RPMI8226 (cell line): ENCODE data around the gene ADARB1.
A peak's percentile ranks its signal among the peaks of the same experiment; 100 is the strongest.

ENCODE experiments used
- DNase-seq: peaks from one replicate; pipeline ENCODE4 v3.0.0-alpha.2; 2015

The ADARB1 gene

DNA sequence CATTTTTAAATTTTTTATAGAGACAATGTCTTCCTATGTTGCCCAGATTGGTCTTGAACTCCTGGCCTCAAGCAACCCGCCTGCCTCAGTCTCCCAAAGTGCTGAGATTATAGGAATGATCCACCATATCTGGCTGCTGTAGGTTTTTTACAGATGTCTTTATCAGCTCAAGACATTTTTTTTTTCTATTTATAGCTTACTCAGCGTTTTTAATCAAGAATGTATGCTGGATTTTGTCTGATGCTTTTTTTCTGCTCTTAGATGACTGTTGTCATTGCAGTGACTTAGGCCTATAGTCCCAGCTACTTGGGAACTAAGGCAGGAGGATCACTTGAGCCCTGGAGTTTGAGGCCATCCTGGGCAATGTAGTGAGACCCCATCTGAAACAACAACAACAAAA, 140.8 kb downstream of the ADARB1 start:
- DNase-seq: no peak

DNA sequence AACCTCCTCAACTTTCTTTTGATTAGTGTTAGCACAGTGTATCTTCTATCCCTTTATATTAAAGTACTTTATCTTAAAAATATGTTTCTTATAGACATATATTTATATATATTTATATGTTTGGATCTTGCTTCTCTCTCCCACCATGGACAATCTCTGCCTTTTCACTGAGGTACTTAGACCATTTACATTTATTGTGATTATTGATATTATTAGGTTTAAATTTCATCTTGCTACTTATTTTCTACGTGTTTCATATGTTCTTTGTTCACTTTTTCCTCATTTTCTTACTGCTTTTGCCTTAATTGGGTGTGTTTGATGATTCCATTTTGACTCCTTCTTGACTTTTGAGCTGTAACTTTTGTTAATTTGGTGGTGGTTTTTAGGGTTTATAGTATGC, 142.6 kb downstream of the ADARB1 start:
- no peak for DNase-seq

DNA sequence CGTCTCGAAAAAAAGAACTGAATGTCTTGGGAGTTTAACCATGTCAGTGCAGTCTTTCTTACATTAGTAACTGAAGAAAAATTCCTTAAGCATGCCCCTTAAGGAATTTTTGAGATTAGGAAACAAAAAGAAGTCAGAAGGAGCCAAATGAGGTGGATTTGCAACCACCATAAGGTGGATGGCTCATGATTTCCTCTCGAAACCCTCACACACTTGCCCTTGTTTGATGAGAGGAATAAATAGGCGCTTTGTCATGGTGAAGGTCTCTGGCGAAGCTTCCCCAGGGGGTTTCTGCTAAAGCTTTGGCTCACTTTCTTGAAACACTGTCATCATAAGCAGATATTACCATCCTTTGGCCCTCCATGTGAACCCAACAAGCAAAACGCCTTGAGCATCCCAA, 145.1 kb downstream of the ADARB1 start:
- no peak for DNase-seq

DNA sequence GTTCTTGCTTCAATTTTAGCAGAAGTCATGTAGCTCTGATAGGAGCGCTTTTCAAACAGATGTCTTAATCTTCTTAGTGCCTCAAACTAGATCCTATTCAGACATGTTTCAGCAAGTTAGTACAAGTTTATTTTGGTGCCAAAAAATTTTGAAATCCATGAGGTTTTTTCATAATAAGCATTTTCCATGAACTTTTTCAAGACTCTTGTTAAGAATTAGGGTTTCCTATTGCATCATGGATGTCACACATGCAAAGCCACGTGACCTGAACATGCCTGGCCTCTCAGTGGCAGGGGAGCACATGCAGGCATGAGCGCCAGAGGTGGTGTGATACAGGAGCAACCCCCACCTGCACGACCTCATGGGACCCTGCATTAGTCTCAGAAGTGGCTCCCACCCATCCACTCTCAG, 145.7 kb downstream of the ADARB1 start:
- DNase-seq: no peak

DNA sequence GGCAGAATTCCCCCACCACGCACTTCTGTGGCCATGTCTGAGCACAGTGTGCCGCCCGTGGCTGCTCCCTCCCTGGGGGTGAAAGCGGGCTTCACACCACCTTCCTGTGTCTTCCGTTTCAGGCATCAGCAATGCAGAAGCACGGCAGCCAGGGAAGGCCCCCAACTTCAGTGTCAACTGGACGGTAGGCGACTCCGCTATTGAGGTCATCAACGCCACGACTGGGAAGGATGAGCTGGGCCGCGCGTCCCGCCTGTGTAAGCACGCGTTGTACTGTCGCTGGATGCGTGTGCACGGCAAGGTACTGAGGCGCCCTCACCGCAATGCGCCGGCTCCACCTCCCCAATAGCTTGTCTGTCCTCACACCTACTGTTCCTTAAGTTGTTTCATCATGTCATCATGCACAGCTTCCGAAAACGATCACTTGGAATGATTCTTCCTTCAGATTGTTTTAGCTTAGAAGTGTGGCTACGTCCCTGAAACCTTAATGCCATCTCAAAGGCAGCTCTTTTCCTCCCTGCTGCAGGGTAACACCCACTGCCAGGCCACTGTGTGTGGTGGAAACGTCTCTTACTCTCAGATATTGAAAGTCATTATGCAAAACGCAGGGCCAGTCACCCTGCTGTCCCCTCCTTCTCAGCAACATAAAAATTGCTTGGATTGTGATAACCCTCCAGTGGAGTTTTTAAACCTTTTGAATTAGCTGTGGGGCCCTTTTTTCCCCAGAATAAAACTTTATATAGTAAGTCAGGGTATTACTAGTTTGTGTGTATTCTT, 146.5 kb downstream of the ADARB1 start:
- no peak for DNase-seq

DNA sequence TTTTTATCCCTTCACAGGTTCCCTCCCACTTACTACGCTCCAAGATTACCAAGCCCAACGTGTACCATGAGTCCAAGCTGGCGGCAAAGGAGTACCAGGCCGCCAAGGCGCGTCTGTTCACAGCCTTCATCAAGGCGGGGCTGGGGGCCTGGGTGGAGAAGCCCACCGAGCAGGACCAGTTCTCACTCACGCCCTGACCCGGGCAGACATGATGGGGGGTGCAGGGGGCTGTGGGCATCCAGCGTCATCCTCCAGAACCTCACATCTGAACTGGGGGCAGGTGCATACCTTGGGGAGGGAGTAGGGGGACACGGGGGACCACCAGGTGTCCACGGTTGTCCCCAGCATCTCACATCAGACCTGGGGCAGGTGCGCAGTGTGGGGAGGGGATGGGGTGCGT, 147.6 kb downstream of the ADARB1 start:
- DNase-seq: no peak

DNA sequence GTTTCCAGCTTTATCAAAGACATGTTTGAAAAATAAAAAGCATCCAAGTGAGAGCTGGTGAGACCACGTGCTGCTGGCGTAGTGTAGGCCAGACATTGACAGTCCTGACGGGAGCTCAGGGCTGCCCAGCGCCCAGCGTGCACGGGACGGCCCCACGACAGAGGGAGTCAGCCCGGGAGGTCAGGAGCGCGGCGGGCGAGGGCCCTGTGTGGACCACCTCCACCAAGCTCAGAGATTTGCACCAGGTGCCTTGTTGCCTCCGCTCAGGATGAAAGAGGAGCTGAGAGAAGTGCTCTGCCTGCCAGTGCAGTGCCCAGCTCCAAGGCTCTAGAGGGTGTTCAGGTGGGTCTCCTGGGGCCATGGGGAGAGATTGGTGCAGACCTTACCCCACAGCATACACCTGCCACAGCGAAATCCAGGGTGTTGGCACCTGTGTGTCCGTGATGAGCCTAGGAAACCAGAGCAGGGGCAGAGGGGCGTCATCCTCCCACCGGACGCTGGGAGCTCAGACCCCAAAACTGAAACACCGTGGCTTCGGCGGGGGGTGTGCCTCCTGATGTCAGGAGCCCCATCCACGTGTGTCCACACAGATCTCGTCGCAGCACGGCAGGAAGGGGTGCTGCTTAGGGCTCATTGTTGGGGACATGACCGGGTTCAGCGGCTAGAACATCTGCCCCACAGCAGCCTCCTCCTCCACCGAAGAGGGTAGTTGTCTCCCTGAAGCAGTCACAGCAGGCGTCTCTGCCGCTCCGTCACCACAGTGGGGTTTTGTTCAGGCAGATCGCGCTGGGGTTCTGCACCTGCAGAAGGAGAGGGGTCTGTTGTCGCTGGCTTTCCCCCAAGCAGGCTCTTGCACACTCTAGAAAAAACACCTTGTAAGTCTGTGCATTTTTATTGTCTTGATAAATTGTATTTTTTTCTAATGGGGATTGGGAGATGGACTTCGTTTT, 149.1 kb downstream of the ADARB1 start:
- no peak for DNase-seq

DNA sequence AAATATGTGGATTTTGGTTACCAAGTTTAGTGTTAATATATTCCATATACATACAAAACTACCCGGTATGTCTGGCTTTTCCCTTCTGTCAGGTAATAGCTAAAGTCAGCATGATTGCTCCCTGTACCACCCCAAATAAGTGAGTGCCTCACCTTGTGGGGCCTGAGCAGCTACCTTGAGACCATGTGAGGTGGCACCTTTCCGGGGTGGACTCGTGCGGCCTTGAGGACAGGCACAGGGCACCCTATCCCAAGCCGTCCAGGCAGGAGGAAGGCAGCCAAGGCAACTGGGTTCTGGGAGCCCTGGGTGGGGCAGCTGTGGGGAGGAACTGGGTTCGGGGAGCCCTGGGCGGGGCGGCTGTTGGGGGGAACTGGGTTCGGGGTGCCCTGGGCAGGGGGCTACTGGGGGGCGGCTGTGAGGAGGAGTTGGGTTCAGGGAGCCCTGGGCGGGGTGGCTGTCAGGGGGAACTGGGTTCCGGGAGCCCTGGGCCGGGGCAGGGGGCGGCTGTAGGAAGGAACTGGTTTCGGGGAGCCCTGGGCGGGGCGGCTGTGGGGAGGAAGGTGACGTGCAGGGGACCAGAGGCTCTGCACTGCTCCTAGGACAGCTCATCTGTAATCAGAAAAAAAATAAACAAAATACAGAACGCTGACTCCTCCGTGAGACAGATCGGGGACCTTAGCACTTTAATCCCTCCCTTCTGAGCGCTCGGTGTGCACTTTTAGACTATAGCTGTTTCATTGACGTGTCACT, 150.0 kb downstream of the ADARB1 start:
- no peak for DNase-seq

DNA sequence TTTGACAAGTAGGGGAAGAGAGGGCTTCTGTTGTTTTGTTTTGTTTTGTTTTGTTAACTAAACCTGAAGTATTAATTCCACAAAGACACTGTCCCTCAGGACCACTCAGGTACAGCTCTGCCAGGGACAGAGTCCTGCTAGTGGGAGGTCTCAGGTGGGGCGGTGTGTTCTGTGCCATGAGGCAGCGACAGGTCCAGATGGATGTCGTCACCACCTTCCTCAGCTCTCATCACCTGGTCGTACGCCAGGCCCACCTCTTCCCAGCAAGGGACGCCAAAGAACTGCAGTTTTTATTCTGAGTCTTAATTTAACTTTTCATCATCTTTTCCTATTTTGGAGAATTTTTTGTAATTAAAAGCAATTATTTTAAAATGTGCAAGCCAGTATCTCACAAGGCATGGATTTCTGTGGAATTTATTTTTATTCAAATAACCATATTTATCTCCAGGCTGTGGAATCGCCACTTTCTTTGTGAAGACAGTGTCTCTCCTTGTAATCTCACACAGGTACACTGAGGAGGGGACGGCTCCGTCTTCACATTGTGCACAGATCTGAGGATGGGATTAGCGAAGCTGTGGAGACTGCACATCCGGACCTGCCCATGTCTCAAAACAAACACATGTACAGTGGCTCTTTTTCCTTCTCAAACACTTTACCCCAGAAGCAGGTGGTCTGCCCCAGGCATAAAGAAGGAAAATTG, 150.8 kb downstream of the ADARB1 start:
- DNase-seq: no peak

DNA sequence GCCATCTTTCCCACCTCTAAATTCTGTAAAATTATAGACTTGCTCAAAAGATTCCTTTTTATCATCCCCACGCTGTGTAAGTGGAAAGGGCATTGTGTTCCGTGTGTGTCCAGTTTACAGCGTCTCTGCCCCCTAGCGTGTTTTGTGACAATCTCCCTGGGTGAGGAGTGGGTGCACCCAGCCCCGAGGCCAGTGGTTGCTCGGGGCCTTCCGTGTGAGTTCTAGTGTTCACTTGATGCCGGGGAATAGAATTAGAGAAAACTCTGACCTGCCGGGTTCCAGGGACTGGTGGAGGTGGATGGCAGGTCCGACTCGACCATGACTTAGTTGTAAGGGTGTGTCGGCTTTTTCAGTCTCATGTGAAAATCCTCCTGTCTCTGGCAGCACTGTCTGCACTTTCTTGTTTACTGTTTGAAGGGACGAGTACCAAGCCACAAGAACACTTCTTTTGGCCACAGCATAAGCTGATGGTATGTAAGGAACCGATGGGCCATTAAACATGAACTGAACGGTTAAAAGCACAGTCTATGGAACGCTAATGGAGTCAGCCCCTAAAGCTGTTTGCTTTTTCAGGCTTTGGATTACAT, 151.5 kb downstream of the ADARB1 start:
- no peak for DNase-seq

DNA sequence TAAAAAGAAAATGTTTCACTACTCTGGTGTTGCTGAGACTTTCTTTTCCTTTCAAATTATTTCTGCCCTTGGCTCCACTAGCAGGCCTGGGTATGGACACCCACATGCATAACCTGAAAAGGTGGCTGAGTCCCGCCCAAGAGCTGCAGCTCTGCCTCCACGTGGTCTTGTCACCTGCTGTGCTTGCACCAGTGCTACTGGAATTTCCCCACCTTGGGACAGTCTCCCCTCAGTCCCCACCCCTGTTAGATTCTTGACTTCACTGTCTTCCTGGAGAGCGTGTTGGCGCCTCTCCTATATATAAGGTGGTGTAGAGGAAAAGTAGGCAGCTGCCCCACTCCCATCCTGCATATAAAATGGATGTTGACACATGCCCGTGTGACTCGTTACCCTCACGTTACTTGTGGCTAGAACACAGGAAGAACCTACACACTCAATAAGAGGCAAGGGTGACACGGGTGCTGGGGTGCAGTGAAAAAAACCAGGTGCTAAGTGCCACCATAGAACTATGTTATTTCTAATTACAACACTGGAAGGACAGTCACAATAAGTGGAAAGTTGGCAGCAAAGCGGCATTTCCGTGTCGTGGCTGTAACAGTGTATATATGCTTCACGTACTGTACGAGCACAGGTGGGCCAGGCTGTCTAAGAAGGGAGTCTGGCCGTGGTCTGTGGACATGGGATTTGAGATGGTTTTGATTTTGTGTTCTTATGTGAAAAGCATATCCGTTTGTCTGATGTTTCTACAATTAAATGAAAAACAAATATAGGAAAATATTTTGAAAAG, 152.4 kb downstream of the ADARB1 start:
- DNase-seq: no peak

DNA sequence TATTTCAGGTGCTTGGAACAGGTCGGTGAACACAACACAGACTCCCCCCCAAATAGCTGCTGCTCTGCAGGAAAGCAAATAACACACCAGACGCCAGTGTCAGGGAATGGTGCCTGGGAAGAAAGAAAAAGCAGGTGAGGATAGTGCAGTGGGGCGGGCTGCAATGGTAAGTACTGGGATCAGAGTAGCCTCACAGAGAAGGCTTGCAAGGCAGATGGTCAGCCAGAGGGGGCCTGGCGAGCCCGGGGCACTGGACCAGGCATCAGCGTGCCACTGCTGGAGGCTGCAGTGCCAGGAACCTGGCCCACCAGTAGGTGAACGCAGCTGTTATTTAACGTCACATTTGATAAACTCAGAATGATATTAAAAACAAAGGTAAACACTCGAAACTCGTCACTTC, 153.4 kb downstream of the ADARB1 start:
- no peak for DNase-seq

DNA sequence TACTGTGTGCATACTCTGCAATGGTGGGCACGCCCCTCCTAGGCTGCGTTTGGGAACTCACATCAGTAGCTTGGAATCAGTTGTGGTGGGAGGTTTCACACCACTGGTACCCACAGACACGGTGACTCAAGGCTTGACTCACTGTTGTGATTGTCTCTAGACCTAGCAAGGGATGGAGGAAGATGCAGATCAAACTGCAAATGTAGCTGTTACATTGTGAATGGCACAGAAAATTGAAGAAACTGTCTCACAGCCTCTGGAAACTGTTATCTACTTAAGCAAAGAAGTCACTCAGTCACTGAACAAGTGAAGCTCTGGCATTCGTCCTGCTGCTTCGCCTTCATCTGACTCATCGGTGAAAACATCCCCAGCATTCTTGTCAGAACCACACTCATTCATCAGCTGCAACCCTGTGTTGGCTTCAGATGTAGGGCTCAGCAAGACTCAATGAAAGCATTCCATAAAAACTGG, 153.8 kb downstream of the ADARB1 start:
- DNase-seq: no peak

DNA sequence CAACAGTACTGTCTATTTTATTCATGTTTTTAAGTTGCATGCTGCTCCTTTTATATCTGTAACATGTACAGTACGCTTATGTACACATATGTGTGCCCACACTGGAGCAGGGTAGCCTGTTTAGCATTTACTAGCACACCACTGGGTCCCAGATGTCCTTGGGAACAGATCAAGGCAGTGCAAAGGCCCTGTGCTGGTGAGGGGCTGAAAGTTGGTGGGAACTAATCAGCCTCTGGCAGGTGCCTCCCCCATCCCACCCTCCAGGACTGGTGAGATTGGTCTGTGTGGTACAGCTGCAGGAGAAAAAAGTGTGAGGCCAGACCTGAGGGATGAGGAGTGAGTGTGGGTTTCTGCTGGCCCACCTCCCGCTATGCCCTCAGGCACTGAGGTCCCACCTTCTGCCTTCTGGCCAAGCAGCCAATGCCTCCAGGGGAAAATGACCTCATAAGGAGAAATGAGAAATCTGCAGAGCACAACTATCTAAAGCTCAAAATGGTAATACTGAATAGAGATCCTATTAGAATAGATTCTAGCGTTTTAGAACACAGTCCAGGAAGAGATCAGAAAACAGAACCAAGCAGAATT, 154.4 kb downstream of the ADARB1 start:
- no peak for DNase-seq

DNA sequence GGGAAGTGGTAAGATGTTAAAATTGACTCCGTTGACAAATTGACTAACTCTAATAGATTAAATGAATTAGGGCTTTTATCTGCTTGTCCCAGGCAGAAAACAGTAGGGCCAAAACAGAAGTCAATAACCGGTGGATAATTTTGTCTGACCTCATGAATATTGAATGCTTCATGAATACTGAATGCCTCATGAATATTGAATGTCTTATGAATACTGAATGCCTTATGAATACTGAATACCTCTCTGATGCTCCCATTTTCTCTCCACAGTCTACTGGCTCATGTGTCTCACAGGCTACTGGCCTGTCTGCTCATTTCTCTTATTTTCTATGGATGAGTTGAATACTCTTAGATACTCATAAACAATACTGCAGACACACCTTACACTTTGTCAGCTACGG, 157.3 kb downstream of the ADARB1 start:
- no peak for DNase-seq

DNA sequence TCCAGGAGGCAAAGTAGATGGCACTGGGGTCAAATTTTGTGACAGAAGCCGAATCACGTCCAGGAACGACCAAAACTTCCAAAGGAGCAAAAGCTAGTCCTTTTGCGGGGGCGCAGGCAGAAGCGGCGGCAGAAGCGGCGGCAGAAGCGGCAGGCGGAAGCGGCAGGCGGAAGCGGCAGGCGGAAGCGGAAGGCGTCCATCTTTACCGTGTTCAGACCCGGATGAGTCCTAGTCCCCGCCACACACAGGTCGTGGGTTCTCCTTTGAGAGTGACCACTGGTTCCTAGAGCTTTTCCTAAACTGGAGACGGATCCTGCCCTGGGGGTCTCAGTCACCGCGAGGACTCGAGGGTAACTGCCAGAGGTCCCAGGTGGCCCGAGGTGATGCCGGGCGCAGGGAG, 159.7 kb downstream of the ADARB1 start:
- DNase-seq: no peak

DNA sequence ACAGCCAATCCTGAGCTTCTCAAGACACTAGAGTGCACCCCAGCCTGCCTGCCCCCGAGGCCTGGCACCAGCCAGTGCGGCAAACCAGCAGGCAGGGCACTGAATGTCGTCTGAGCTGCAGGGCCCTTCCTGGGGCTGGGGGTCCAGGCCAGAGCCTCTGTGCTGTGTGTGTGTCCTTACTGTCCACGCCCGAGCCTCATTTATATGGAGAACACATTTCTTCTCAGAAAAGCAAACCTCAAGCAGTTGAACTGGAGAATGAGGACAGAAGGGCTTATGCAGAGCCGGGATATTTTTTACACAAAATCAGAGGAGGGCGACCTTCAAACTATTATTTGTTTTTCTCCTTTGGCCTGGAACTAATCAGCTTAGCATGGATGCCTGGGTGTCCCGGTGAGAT, 160.6 kb downstream of the ADARB1 start:
- DNase-seq: no peak

DNA sequence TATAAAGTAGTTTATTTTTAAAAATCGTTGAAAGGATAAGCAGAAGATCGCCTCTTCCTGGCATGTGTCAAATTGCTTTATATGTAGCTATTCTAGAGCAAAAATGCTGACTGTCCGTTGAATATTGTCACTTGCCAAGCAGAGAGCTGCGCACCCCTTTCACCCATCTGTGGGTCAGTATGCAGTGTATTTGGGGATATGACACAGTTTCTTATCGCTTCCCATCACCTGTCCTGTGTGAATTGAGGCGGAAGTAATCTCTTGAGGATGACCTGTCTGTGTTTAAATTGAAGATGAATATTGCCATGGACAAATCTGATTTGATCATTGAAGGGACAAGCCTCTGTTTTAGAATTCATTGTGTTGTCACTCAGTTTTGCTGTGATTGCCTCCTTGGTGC, 161.1 kb downstream of the ADARB1 start:
- no peak for DNase-seq

DNA sequence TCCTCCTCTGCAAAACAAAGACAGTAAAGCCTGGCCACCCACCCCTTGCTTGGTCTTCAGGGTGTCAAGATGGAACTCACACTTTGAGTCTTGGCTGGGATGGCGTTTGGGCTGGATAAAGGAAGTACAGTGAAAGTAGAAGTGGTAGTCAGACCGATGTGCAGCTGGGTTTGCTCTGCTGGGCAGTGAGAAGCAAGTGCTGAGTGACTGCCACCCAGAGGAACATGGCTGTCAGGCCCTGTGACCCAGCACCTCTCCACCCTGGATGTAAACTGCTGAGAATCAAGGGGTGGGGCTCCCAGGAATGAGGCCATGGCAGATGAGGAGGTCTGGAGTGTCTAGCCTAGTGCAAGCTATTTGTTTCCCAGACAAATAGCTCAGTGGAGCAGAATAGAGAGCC, 162.1 kb downstream of the ADARB1 start:
- peak; percentile 58 for DNase-seq

DNA sequence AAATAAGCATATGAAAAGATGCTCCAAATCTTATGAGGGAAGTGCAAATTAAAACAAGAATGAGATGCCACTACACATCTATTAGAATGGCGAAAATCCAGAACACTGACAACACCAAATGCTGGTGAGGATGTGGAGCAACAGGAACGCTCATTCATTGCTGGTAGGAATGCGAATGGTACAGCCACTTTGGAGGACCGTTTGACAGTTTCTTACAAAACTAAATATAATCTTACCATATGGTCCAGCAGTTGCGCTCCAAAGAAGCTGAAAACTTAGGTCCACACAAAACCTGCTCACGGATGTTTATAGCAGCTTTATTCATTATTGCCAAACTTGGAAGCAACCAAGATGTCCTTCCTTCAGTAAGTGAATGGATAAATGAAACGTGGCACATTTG, 163.0 kb downstream of the ADARB1 start:
- no peak for DNase-seq

DNA sequence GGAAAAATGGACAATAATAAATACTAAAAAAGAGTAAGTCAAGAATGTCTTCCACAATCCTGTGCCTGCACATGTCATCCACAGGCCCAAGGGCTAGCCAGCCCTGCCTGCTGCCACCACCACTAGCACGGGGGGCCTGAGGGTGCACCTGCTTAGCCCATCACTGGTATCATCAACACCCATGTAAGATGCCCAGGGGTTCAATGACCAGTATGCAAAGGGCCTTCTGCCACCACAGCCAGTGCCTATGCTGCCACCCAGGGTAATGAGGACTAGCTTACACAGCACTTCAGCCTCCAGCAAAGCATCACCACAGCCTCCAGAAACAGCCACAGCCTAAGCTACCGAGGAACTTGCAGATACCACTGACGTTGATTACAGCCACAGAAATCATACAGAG, 167.0 kb downstream of the ADARB1 start:
- DNase-seq: no peak
